CD4-positive, alpha-beta T cell treated with Interleukin-17A for 4 hours (primary cell): ENCODE results near the gene SLC6A11.

Experiments used
- DNase-seq: peaks from one replicate; pipeline ENCODE4 v3.0.0-alpha.2; 2020; ENCODE audit warnings: mixed read lengths

Gene SLC6A11

GRCh38 chr3:10816019-10816862 lies at the start of gene SLC6A11:
Gene SLC6A11, plus strand, starts transcription at chr3:10816228. Its CDS starts 38 bp downstream, at chr3:10816266.
- DNase-seq = no peak

GRCh38 chr3:10768708-10769394 lies 47.2 kb upstream of the SLC6A11 start:
- DNase-seq = no peak

DNA sequence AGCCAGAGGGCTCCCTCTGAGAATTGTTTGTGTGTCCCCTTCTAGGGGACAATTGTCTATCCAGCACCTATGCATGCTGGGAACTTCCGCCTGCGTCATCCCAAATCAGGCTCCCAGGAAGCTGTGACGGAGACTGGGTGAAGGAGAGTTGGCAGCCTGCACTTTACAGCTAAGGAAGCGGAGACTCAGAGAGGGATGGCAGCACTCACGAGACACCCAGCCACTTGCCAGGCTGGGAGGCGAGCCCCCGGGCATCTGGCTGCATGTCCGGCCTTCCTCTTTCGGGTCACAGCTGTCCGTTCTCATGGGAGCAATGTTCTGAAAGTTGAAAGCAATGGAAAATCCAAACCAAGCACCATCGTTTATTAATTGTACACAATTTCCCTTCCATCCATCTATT lies 45.5 kb upstream of the SLC6A11 start:
- DNase-seq = no peak

GRCh38 chr3:10770981-10771380 lies 45.0 kb upstream of the SLC6A11 start:
- no peak for DNase-seq

GRCh38 chr3:10771486-10772270 lies 44.4 kb upstream of the SLC6A11 start:
- no peak for DNase-seq

DNA sequence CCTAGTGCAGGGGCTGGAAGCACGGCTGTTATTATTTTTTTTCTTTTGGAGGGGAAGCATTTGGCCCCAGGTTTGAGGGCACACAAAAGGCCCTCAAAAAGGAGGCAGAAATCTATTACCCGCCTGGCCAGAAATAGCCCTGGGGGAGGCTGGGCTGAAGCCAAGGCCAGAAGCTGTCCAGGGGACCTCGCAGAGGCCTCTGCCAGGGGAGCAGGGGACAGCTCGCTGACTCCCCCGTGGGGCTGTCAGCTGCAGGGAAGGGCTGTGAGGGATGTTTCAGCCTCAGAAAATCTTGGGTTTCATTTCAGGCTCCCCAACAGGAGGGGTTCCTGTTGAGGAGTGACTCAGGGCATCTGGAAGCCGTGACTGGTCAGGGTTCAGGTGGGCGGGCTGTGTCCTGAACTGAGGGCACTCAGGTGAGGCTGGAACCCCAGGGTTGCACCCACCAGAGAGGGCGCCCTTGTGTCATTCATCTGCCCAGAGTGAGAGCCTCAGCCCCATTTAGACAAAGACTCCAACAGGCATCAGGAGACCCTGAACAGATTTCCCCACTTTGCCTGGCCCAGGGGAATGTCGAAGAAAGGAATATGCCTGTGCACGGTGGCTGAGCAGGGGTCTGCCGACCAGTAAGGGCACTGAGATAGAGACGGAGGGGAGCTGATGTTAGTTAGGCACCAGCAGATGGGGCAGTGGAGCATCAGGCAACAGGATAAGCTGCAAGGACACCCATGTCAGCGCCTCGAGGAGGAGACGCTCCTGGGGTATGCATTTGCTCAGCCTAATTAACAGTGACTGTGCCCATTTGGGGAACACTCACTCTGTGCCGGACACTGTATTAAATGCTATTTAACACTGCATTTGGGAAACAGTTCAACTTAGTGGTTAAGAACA lies 43.5 kb upstream of the SLC6A11 start:
- no peak for DNase-seq

- DNase-seq = no peak
These were observed 41.8 kb upstream of the SLC6A11 start for GRCh38 chr3:10774129-10774670.

DNA sequence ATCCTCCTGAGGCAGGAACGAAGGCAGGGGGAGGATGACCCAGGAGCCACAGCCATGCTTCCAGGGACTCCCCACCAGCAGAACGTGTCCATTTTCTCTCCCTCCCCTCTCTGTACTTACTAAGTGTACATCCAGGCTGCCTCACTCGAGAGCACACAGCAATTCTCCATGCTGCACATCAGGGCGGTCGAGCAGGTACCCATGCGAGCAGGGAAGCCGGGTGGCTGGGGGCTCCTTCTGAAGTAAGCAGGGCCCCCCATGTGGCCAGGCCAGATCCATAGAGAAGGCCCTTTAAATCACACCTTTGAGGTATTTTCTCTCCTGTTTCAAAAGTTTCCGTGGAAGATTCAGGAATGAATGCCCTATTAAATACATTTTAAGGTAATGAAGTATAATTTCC lies 41.2 kb upstream of the SLC6A11 start:
- DNase-seq = no peak

DNA sequence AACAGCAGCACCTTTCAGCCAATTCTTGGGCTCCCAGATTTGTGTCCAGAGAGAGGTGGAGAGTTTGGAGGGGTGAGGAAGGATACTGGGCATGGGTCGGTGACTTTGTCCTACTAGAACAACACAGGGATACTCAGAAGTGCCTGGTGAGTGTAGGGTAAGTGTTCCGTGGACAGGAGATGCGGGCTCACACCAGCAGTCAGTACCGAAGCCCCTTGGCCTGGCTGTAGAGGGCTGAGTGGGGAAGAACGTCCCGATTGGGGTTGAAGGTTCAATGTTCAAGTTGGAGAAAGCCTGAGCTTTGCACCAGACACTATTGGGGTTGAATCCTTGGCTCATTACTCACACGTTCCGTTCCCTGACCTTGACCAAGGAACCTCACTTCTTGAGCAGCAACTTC lies 40.8 kb upstream of the SLC6A11 start:
- DNase-seq = no peak

- DNase-seq = no peak
These were observed 40.2 kb upstream of the SLC6A11 start for GRCh38 chr3:10775828-10776227.

- no peak for DNase-seq
These were observed 38.4 kb upstream of the SLC6A11 start for GRCh38 chr3:10777627-10778026.

DNA sequence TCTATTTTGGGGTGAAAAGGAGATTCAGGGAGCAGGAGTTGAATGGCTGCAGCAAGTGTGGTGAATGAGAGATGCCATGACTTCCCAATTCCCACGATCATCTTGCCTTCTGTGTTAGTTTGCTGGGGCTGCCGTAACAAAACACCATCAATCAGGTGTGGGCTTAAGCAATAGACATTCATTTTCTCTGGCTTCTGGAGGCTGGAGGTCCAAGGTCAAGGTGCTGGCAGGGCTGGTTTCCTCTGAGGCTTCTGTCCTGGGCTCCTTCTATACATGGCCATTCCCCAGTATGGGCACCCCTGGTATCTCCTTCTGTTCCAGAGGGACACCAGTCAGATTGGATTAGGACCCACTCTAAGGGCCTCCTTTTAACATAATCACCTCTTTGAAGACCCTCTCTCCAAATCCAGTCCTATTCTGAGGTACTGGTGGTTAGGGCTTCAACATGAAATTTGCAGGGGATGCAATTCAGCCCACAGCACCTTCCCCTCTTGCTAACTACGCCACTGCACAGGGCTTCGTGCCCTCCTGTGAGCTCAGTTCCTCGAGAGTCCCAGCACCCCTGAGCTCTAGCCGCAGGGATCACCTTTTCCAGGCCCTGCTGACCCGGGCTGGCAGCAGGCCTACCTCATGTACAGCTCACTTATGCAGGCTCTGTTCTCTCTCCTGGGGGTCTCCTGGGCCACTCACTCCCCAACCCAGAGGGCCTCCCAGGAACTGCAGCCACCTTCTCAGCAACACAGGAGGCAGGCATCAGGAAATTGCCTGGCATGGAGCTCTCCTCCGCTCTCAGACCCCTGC lies 37.3 kb upstream of the SLC6A11 start:
- DNase-seq = no peak

- no peak for DNase-seq
These were observed 36.7 kb upstream of the SLC6A11 start for GRCh38 chr3:10779293-10779805.

DNA sequence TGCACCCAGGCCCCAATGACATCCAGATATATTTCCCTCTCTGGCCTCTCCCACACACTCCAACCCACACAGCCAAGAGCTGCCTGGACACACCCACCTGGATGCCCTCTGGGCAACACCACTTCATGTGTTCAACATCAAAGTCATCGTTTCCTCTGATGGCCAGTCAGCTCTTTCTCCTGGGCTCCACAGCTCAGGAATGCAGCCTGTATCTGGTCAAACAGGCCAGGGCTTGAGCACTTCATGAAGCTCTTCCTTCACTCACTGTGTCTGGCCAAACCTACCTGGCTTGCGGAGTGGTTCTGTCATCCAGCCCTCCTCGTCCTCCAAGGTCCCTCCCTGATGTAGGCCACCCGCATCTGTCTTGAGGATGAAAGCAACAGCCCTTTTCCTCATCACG lies 35.8 kb upstream of the SLC6A11 start:
- no peak for DNase-seq

- DNase-seq = no peak
These were observed 35.1 kb upstream of the SLC6A11 start for GRCh38 chr3:10780922-10781321.

GRCh38 chr3:10781981-10782380 lies 34.0 kb upstream of the SLC6A11 start:
- DNase-seq = no peak

DNA sequence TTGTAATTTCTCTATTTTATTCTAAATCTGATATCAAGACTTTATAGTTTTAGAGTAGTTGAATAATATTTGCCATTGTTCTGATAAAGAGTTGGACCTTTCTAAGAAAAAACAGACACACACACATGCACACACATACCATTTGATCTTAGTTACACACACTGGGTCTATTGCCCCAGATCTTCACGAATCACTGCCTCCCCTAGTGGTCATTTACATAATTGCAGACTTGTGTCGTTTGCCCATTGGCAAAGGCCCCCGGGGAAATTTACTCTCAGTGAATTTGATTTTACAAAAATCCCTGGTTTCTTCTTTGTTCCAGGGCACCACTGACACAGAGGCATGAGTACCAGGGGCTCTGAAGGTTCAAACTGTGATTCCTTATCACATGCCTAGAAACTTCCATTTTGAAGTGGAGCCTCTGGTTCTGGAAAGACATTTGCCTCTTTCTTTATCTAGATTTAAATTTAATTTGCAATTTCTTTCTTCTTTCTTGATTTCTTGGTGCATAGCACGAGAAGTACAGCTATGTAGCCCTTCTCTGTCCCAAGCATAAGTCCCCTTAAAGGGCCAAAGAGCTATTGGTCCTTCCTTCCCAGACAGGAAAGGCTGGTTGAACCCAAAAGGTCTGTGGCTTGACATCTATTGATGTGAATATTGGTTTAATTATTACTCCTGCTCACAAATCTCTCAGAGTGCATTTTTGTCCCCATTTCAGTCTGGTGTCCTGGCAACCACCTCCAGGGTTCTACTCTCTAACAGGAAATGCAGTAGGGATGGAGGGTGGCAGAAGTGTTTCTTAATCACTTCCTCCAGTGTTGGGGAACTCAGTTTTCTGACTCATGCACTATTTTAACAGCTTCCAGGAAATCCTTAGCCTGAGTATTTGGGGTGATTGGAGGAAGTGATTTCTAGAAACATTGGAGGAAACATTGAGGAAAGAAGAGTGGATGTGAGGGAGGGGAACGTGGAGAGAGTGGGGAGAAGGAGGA lies 32.4 kb upstream of the SLC6A11 start:
- DNase-seq = peak; percentile 31

DNA sequence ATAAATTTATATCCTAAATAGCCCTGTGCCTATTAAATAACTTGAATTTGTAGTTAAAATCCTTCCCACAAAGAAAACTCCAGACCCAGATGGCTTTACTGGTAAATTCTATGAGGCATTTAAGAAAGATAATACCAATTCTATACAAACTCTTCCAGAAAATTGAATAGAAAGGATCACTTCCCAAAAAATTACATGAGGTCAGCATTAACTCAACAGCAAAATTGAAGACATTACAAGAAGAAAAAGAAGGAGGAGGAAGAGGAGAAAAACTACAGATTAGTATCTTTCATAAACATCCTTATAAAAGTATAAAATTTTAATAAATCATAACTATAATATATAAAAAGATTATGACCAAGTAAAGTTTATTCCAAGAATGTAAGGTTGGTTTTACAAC lies 29.4 kb upstream of the SLC6A11 start:
- DNase-seq = no peak

GRCh38 chr3:10788451-10788850 lies 27.6 kb upstream of the SLC6A11 start:
- no peak for DNase-seq

- no peak for DNase-seq
These were observed 25.3 kb upstream of the SLC6A11 start for GRCh38 chr3:10790713-10791112.
